ENCODE measurements around the gene POLR1F.

POLR1F gene

DNA sequence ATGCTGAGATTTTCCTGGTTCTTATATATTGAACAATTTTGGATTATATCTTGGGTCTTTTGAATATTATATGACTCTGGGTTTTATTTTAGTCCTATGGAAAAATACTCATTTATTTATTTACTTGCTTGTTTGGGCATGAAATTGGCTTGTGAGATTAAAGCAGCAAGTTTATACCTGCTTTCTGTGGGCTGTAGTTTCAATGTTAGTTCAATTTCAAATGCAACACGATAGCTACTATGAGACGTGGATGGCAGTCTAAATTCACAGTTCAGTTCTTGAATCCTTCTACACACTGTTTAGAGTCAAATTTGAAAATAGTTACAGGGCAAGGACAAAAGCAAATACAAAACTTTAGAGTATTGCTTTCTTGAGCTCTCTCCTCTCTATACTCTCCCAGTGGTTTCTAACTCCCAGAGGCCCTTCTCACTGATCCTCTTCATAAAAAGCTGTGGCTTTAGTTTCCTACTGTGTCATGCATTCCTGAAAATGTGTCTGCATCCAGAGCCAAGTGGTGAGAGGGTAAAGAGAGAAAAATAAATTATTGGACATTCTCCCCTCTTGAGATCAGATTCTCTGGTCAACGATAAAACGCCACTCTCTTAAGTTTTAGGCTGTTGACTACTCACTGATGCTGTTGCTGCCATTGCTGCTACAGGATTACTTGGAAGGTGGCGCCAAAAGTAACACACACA is 34.4 kb downstream of the POLR1F start:
- DNase-seq, result no peak

DNA sequence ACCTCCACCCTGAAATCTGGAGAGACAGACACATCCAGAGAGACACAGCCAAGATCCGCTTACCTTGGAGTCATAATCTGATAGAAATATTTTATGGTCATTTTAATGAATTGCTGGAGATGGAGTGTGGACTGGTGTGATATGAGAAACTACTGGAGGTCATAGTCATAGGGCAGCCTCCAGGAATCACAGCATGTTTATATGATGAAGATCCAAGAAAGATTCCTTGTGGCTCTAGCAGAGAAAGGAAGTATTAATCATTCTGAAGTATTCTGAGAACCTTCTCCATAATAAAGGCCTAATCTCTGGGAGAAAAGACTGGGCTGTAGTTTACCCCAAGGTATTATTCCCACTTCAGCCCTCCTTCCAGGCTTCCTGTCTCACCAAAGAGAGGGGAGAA is 38.0 kb downstream of the POLR1F start:
- no peak for DNase-seq

GRCh38 chr7:19665399-19666008 is 43.3 kb downstream of the POLR1F start:
- DNase-seq, result no peak

DNA sequence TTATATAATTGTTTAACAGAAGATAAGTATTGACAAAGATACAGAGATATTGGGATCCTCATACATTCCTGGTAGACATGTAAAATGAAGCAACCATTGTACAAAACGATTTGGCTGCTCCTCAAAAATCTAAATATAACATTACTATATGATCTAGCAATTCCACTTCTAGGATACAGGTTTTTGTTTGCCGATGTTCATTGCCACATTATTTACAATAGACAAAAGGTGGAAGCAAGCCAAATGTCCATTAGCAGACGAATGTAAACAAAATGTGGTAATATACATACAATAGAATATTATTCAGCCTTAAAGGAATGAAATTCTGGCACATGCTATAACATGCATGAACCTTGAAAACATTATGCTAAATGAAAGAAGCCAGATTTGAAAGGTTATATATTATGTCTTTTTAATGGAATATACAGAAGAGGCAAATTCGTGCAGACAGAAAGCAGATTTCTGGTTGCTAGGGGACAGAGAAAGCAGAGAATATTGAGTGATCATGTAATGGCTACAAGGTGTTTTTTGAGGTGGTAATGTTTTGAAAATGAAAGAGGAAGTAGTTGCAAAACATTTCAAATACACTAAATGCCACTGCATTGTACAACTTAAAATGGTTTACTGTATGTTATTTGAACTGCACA is 44.9 kb downstream of the POLR1F start:
- DNase-seq, result no peak

DNA sequence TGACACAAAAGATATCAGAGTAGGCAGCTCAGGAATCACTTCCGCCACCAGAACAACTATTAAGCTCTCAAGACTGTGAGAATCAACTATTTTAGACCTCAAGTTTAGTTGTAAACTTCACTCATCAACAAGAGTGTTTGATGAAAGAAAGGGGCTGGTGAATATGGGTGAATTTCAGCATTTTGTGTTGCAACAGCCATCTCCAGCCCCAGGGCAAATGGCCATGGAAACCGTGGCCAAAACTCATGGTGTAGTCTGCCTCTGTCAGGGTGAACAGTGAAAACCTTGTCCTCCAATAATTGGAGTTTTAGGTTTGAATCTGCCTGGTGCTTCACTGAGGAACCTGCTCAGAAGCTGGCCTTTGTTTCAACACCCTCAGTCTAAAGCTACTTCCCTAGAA is 60.0 kb downstream of the POLR1F start:
- no peak for DNase-seq
